Testis (tissue), 2 donors: ENCODE measurements around the gene KCTD1.

Experiments
- CTCF ChIP-seq, 3 experiments: fragments of 450-650 bp in 2 of 3; fragments of 200-600 bp in 1 of 3; sonication (generic) in 1 of 3; IDR thresholded peaks; one replicate each; pipeline ENCODE4 v1.5.1; 2016 to 2019; ENCODE audit warnings: antibody characterized with exemption in 3 of 3, mild to moderate bottlenecking in 2 of 3, moderate library complexity in 1 of 3
- POLR2A ChIP-seq: fragments of 450-650 bp; IDR thresholded peaks from one replicate; pipeline ENCODE4 v1.6.1; 2017; ENCODE audit warnings: antibody characterized with exemption, mild to moderate bottlenecking, moderate library complexity

- TF ChIP-seq CTCF (IDR thresholded peaks at IDR 0.05), result no peak
- TF ChIP-seq POLR2A, result no peak
Observed at GRCh38 chr18:26432651-26433424, 115.5 kb downstream of the KCTD1 start.
